ENCODE results near the gene RASGRP3.
"Not testable (repeated sequence)": the region's sequence is repeated elsewhere in the genome, so short reads cannot be mapped to it uniquely, and the experiment has no call there.

RASGRP3 gene, protein sequence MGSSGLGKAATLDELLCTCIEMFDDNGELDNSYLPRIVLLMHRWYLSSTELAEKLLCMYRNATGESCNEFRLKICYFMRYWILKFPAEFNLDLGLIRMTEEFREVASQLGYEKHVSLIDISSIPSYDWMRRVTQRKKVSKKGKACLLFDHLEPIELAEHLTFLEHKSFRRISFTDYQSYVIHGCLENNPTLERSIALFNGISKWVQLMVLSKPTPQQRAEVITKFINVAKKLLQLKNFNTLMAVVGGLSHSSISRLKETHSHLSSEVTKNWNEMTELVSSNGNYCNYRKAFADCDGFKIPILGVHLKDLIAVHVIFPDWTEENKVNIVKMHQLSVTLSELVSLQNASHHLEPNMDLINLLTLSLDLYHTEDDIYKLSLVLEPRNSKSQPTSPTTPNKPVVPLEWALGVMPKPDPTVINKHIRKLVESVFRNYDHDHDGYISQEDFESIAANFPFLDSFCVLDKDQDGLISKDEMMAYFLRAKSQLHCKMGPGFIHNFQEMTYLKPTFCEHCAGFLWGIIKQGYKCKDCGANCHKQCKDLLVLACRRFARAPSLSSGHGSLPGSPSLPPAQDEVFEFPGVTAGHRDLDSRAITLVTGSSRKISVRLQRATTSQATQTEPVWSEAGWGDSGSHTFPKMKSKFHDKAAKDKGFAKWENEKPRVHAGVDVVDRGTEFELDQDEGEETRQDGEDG

GRCh38 chr2:33476131-33476792 is at the start of gene RASGRP3:
Gene RASGRP3, plus strand, starts transcription at chr2:33476649. Its CDS starts 38,488 bp downstream, at chr2:33515137.
- DNase-seq: peak; percentile 91

- no peak for DNase-seq
These were observed 49.7 kb upstream of the RASGRP3 start for GRCh38 chr2:33426666-33427231.

GRCh38 chr2:33430077-33430476 is 46.4 kb upstream of the RASGRP3 start:
- DNase-seq: no peak

DNA sequence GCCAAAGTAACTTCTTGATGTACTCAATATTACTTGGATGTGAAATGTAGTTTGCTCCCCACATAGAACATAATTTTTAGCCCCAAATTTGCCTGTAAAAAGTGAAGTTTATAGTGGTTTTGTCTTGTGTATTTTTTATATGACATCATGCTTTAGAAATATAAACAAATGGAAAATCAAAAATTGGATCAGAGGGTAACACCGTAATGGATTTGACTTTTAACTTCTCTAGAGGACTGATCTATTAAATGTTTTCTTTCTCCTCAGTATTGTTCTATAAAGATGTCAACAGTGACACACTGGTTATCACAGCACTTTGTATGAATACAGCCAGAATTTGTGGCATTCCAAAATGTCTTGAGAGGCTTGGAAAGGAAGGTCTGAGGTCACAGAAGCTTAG is 45.6 kb upstream of the RASGRP3 start:
- DNase-seq: no peak

DNA sequence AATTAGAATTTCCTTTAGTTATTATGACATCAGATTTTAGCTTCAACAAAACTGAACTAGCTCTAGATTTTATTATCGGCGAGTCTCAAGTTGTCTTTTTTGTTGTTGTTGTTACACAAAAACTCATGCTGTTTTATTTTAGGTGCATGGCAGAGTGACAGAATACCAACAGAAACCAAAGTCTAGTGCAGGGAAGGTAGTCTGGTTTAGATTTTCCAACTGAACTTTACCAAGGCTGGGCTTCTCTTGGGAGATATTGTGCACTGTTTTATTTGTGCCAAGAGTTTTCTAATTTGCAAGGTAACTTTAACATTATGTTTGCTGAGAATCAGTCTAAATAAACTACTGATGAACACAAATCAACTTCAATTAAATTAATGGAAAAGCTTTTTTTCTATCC is 43.6 kb upstream of the RASGRP3 start:
- no peak for DNase-seq

DNA sequence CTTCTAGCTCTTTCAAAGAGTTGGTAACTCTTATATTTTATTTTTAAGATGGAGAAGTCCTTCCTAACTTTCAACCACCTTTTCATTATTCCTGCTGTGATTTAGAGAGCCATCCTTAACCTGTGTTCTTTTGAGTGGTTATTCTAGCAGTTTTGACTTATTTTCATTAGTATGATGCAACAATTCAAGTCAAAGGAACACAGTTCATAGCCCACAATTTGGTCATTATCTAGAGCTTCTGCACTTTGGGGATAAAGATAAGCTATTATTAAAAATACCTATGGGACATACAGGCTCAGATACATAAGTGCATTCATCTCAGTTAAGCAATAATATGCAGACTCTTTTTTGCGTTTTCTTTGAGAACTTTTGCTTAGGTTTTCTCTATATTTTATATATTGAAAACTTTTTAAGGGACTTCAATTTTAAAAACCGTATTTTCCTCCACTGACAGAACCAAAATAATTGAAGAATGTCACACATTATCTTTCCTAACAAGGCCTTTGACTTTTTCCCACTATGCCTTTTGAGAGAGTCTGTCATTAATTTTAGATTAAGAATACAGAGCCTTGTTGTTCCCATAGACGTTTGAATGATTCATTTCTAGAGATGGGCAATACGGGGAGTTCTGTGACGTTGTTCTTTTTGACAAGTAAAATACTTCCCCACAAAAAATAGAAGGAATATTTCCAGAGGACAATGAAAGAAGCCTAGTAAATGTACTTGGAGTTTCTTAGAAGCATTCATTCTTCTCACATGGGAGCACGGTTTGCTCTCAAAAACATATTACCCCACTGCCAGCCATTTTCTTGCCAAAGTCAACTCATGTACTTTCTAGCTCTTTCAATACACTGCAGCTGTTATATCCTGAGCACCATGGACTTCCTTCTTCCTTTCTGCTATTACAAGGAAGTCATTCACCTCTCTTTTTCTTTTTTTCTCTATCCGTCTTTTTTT is 42.9 kb upstream of the RASGRP3 start:
- DNase-seq: no peak

DNA sequence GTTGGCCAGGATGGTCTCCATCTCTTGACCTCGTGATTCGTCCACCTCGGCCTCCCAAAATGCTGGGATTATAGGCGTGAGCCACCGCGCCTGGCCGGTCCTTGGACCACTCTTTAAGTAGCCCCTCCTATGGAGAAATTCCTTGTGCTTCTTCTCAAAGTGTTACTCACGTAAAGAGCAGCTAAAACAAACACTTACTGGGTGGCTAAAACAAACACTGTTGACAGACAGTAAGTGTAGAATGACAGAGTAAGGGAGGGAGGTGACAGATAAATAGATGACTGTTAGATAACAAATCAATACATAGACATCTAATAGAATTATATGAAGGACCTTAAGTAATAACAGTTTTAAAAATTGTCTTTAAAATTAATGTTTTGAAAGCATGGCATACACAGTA is 40.9 kb upstream of the RASGRP3 start:
- DNase-seq: no peak

DNA sequence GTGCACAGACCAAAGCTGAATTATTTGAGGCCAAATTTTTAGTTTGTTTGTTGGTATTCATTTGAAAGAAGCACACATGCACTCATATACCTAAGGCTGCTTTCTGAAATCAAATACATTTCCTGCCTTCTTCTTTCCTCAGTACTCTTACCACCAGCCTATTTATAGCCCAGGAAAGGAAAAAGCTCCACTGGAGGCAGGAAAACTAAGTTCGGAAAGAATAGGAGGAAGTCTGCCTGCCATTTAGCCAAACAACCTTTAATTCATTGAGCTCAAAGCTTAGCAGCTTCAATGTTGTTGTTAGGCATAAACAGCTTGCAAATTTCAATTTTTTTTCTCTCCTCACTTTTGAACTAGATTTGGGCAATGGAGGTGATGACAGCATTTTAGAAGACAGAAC is 40.4 kb upstream of the RASGRP3 start:
- no peak for DNase-seq

DNA sequence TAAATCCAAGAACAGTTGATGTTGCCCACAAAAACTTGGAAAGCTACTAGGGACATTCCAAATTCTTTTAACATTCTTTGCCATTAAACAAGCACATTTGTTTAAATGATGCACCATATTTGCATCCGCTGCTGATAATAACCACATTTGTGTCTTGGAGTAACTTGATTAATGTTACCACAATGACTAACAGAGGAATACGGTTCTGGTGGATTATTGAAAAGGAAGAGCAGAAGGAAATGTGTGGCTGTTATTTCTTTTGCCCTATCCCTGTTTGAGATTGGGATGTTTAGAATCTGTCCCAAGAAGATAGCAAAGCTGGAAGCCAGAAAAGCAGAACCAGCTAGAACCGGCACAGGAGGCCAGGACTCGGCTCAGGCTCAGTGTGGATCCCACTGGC is 39.2 kb upstream of the RASGRP3 start:
- peak; percentile 55 for DNase-seq

GRCh38 chr2:33437815-33438214 is 38.6 kb upstream of the RASGRP3 start:
- no peak for DNase-seq

DNA sequence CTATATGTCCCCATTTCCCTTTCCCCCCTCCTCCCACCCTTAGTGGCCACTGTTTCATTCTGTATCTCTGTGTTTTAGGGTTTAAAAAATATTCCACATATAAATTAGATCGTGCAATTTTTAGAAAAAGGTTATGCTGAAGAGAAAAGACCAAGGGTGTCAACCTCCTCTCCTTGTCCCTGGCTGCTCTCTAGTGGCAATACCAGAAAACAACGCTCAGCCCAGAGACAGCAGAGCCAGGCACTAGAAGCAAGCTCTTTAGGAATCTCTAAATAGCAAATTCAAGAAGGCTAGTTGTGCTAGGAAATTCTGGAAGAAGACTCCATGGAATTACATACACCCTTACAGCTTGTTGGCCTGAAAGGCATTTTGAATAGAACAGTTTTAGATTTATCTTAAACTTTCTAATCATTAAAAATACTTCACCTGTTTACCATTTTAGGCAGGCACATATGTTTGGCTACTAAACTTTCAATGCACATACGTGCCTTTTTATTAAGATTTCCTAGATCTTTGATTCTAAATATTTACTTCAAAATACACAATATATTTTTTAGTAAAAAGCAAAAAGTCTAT is 35.1 kb upstream of the RASGRP3 start:
- peak; percentile 81 for DNase-seq

GRCh38 chr2:33442052-33442451 is 34.4 kb upstream of the RASGRP3 start:
- DNase-seq: not testable (repeated sequence)

DNA sequence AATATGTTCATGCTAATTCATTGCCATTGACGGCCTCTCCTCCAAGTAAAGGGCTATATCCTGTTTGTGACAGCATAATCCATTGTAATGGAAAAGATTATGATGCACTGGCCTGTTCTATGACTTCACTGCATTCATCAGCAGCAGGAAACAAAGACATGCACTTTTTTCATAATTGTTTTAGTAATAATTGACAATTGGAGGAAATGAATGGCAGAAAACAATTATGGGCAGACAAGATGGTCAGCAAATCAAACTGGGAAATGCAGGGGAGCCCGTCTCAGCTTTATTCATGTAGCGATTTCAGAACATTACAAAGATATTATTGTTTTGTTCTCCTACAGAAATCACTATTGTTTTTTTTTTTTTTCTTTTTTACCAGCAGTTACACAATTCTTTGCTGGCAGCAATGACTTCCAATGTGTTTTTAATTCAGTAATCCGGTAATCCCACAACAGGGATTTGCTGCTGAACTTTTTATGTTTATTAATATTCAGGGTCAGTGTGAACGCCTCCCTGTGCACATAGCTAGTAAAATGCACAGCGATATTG is 33.8 kb upstream of the RASGRP3 start:
- no peak for DNase-seq

DNA sequence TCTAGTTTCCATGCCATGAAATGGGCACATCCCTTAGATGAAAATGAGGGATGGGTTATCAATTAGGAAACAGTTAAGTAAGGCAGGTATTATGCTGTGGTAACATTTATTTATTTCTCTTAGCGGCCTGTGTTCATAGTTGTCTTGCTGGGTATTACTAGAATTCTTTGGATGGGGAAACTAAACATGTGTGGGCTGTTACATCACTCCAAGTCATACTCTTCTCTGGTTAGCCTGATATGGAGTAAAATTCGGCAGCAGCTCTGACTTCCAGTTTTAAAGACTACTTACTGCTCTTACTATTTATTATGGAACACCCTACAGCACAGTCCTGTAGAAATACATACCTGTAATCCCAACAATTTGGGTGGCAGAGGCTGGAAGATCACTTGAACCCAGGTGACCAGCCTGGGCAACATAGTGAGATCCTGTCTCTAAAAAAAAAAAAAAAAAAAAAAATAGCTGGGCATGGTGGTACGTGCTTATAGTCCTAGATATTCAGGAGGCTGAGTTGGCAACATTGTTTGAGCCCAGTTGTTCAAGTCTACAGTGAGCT is 33.1 kb upstream of the RASGRP3 start:
- DNase-seq: no peak

GRCh38 chr2:33444967-33445366 is 31.5 kb upstream of the RASGRP3 start:
- no peak for DNase-seq

DNA sequence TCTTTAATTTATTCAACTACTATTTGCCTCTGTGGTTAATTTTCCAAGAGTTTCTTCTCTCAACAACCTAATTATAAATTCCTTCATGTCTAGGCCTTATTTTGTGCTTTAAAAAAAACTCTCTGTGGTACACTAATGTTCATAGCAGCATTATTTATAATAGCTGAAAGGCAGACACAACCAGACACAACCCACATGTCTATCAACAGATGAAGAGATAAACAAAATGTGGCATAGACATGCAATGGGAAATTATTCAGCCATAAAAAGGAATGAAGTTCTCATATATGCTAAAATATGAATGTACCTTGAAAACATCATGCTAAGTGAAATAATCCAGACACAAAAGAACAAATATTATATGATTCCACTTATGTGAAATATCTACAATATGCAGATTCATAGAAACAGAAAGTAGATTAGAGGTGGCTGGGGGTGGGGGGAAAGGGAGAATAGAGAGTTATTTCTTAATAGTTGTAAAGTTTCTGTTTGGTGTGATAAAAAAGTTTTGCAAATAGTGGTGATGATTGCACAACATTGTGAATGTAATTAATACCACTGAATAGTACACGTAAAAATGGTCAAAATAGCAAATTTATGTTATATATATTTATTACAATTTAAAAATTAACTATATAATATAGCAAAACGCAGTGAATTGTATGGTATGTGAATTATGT is 28.1 kb upstream of the RASGRP3 start:
- DNase-seq: peak; percentile 61

GRCh38 chr2:33451214-33451613 is 25.2 kb upstream of the RASGRP3 start:
- no peak for DNase-seq

GRCh38 chr2:33451825-33452224 is 24.6 kb upstream of the RASGRP3 start:
- no peak for DNase-seq

DNA sequence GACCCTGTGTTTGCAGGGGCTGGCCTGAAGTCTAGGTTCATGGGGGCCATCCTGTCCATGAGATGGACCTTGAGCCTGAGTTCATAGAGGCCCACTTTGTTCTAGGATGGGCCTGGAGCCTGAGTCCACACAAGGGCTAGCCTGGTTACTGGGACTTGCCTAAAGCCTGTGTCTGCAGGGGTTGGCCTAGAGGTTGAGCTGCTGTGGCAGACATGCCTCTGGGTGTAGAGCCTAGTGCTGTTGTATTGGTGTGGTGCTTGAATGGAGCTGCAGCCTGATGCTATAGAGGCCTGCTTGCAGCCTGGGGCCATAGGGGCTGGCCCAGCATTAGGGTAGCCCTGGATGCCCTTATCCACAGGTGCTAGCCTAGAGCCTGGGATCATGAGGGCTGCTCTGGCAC is 23.9 kb upstream of the RASGRP3 start:
- DNase-seq: no peak

GRCh38 chr2:33453905-33454479 is 22.5 kb upstream of the RASGRP3 start:
- no peak for DNase-seq

Data from hematopoietic multipotent progenitor cell treated with erythropoietin and hydrocortisone succinate and interleukin-3 and kit ligand, for 6 days (in vitro differentiated cells).